Measurements from ENCODE around the gene SNAPC4. TPM values are rescaled to one million over a fixed set of nuclear protein-coding genes. Genes with fewer than 3 reads are reported as not detected.

SNAPC4 gene
- total RNA-seq, 1 experiment from 2014 or later = 29.7 TPM

- no peaks in the 10 kb centered on the region for H3K79me1 ChIP-seq (ENCODE audit: insufficient read depth, low read depth, low read length, poor library complexity, severe bottlenecking)
- no peak overlapping the region for H3K4ac ChIP-seq (ENCODE audit: low read depth, low read length)
- no peak overlapping the region for H2BK15ac ChIP-seq (ENCODE audit: low read depth, low read length)
- DNase-seq = no peak
- no peak overlapping the region for H2BK12ac ChIP-seq (ENCODE audit: insufficient read length, low read depth, low read length)
- H3K4me2 ChIP-seq (ENCODE audit: insufficient read depth, insufficient read length, low read length) = no peak overlapping the region
- no peaks in the 10 kb centered on the region for H3K27me3 Mint-ChIP-seq (ENCODE audit: low read depth)
- no peak overlapping the region for H3K23ac ChIP-seq (ENCODE audit: insufficient read length, low read depth, low read length)
- no CpG with 5 or more reads among the region's 21 CpGs for WGBS (ENCODE audit: extremely low coverage, insufficient read length, low lambda C conversion rate)
- no peak overlapping the region for H2BK120ac ChIP-seq (ENCODE audit: low read depth, low read length, poor library complexity, severe bottlenecking)
- no peaks in the 10 kb centered on the region for H3K4me1 Mint-ChIP-seq
- TF ChIP-seq, protein P1, sequence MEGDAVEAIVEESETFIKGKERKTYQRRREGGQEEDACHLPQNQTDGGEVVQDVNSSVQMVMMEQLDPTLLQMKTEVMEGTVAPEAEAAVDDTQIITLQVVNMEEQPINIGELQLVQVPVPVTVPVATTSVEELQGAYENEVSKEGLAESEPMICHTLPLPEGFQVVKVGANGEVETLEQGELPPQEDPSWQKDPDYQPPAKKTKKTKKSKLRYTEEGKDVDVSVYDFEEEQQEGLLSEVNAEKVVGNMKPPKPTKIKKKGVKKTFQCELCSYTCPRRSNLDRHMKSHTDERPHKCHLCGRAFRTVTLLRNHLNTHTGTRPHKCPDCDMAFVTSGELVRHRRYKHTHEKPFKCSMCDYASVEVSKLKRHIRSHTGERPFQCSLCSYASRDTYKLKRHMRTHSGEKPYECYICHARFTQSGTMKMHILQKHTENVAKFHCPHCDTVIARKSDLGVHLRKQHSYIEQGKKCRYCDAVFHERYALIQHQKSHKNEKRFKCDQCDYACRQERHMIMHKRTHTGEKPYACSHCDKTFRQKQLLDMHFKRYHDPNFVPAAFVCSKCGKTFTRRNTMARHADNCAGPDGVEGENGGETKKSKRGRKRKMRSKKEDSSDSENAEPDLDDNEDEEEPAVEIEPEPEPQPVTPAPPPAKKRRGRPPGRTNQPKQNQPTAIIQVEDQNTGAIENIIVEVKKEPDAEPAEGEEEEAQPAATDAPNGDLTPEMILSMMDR (conservative IDR thresholded peaks at IDR 0.05) = no peak
- no peak overlapping the region for H3K4me3 Mint-ChIP-seq
- H3K56ac ChIP-seq (ENCODE audit: insufficient read length, low read depth, low read length) = no peak overlapping the region
- H2BK20ac ChIP-seq (ENCODE audit: low read depth, low read length, poor library complexity, severe bottlenecking) = no peak overlapping the region
- peaks cover 46 to 75% (median 74%) of the 10 kb centered on the region in 3 experiments; a peak in 6 of 7 replicates for H3K36me3 Mint-ChIP-seq (ENCODE audit: insufficient read depth in 1 of 3, low read depth in 3 of 3)
- H3K9me3 Mint-ChIP-seq = no peaks in the 10 kb centered on the region
- no peaks in the 10 kb centered on the region for H4K20me1 ChIP-seq (ENCODE audit: control insufficient read depth, insufficient read depth, insufficient read length)
- H4K91ac ChIP-seq (ENCODE audit: insufficient read length, low read depth, low read length) = no peak overlapping the region
- no peaks in the 10 kb centered on the region for H3K4me1 ChIP-seq (ENCODE audit: insufficient read depth, low read length)
- H3K9ac ChIP-seq (ENCODE audit: extremely low read depth, insufficient read length, low read length) = no peak overlapping the region
- no peak overlapping the region for H3K27ac Mint-ChIP-seq
- H3K14ac ChIP-seq (ENCODE audit: insufficient read depth, low read length) = no peak overlapping the region
- H3K27me3 ChIP-seq (ENCODE audit: insufficient read depth, low read length) = no peaks in the 10 kb centered on the region
- H3T11ph ChIP-seq (ENCODE audit: low read length) = no peak overlapping the region
- H3K9me3 ChIP-seq (ENCODE audit: control insufficient read depth, low read depth, low read length) = no peaks in the 10 kb centered on the region
- no peak overlapping the region for H2AK5ac ChIP-seq (ENCODE audit: insufficient read length, low read length)
- H3K18ac ChIP-seq (ENCODE audit: insufficient read length, low read depth, low read length) = no peak overlapping the region
- no peaks in the 10 kb centered on the region for H3K79me2 ChIP-seq (ENCODE audit: insufficient read depth, low read length)
- no peak overlapping the region for H3K27ac ChIP-seq (ENCODE audit: insufficient read length, low read depth, low read length)
- H2AFZ ChIP-seq (ENCODE audit: low read length) = no peak overlapping the region
- no peak overlapping the region for H2BK5ac ChIP-seq (ENCODE audit: insufficient read length, low read length)
- H4K8ac ChIP-seq (replicated peaks; ENCODE audit: insufficient read length, low read depth, low read length) = no peak overlapping the region
- no peaks in the 10 kb centered on the region for H3K23me2 ChIP-seq (ENCODE audit: insufficient read length, low read depth, low read length, poor library complexity, severe bottlenecking)
- no peak overlapping the region for H4K5ac ChIP-seq (ENCODE audit: insufficient read length, low read depth, low read length)
These were observed 7.2 kb downstream of the SNAPC4 start for GRCh38 chr9:136392538-136393449.
